Calu3 (cell line): ENCODE measurements around the gene DDX19B. TPM values are rescaled to one million over a fixed set of nuclear protein-coding genes. Genes with fewer than 3 reads are reported as not detected.
"Not testable (repeated sequence)": the region's sequence is repeated elsewhere in the genome, so short reads cannot be mapped to it uniquely, and the experiment has no call there.

Experiments
- BruUV-seq: library from RNA; stranded (reverse); fragments of 400-500 nt; replicated peaks from 2 replicates; lab custom pipeline; 2021; lab: Mats Ljungman, UMichigan
- CTCF ChIA-PET: fragments of 300-600 bp; sonication (Branson Sonifier 250); formaldehyde crosslinking; loops from one replicate; lab custom pipeline; 2022; ENCODE audit warnings: antibody characterized with exemption; lab: Charles Lee
- DNase-seq: peaks from one replicate; pipeline ENCODE4 v3.0.0; 2022
- H3K27ac Mint-ChIP-seq: one replicate; pipeline ENCODE4 v1.8.0; 2022; ENCODE audit warnings: mixed read lengths; ENCODE audit not compliant: unreplicated experiment
- H3K27me3 Mint-ChIP-seq: one replicate; pipeline ENCODE4 v1.8.0; 2022; ENCODE audit warnings: mixed read lengths; ENCODE audit not compliant: unreplicated experiment
- H3K36me3 Mint-ChIP-seq: one replicate; pipeline ENCODE4 v1.8.0; 2022; ENCODE audit warnings: mild to moderate bottlenecking, moderate library complexity, mixed read lengths; ENCODE audit not compliant: insufficient read depth, unreplicated experiment
- H3K4me1 Mint-ChIP-seq: one replicate; pipeline ENCODE4 v1.8.0; 2022; ENCODE audit warnings: mild to moderate bottlenecking, low read depth, mixed read lengths; ENCODE audit not compliant: unreplicated experiment
- H3K4me3 Mint-ChIP-seq: one replicate; pipeline ENCODE4 v1.8.0; 2022; ENCODE audit warnings: mild to moderate bottlenecking, low read depth, moderate library complexity, mixed read lengths; ENCODE audit not compliant: unreplicated experiment
- H3K9me3 Mint-ChIP-seq: one replicate; pipeline ENCODE4 v1.8.0; 2022; ENCODE audit warnings: low read depth, mixed read lengths; ENCODE audit not compliant: unreplicated experiment
- CTCF ChIP-seq: fragments of 200-600 bp; IDR thresholded peaks from one replicate; pipeline ENCODE4 v1.8.0; 2022; ENCODE audit warnings: antibody characterized with exemption; ENCODE audit not compliant: unreplicated experiment
- intact Hi-C: fragments of 100-400 bp; cut with micrococcal nuclease; formaldehyde crosslinking; loops from one replicate; pipeline ENCODE4 v1.10.0; 2022; ENCODE audit not compliant: unreplicated experiment
- total RNA-seq: library from RNA; stranded (reverse); gene quantifications from 2 replicates; pipeline ENCODE4 v1.2.3, GENCODE V29; 2022

The DDX19B gene
- total RNA-seq, 1 experiment from 2014 or later: 45.2 TPM

DNA sequence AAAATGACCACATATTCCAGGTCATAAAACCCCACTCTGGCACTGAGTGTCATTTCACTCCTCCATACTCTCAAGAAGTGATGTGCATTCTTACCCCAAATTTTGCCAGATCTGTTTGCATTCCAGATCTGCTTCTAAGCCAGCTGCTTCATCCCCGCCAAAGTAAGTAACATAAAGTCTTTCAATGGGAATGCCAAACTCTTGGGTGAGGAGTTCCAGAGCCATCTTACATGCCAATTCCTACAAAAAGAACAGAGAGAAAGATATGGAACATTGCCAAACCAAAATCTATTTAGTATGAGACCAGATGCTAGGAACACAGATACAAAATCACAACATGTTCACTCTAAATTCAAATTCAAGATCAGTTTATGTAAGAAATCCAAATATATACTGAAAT, 22.6 kb upstream of the DDX19B start:
- H3K4me1 Mint-ChIP-seq: no peaks in the 10 kb centered on the region
- no peak for TF ChIP-seq CTCF
- peak overlapping the region; percentile 19 for H3K27ac Mint-ChIP-seq
- CTCF ChIA-PET: interaction anchor here (0.7 kb wide), 1 partner anchor 14 kb away, joined by 3 read pairs; no protein-coding TSS in a partner anchor
- H3K27me3 Mint-ChIP-seq: no peaks in the 10 kb centered on the region
- H3K36me3 Mint-ChIP-seq: peaks cover 100% of the 10 kb centered on the region
- no peak for DNase-seq
- BruUV-seq: no TSS peak
- H3K9me3 Mint-ChIP-seq: no peaks in the 10 kb centered on the region
- intact Hi-C loops: no loop called here
- no peak overlapping the region for H3K4me3 Mint-ChIP-seq

DNA sequence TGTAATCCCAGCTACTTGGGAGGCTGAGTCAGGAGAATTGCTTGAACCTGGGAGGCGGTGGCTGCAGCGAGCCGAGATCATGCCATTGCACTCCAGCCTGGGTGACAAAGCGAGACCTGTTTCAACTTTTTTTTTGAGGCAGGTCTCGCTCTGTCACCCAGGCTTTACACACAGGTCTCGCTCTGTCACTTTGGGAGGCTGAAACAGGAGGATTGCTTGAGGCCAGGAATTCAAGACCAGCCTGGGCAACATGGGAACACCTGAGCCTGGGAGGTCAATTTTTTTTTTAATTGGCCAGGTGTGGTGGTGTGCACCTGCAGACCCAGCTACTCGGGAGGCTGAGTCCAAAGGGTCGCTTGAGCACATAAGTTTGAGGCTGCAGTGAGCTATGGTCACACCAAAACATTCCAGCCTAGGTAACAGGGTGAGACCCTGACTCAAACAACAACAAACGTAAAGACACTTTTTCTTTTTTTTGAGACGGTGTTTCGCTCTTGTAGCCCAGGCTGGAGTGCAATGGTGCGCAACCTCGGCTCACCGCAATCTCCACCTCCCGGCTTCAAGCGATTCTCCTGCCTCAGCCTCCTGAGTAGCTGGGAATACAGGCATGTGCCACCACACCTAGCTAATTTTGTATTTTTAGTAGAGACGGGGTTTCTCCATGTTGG, 11.5 kb upstream of the DDX19B start:
- H3K9me3 Mint-ChIP-seq, H3K27me3 Mint-ChIP-seq, intact Hi-C loops, H3K4me1 Mint-ChIP-seq, DNase-seq, BruUV-seq: not testable (repeated sequence)
- H3K36me3 Mint-ChIP-seq: peaks cover 77% of the 10 kb centered on the region
- CTCF ChIA-PET: interaction anchor here (1.8 kb wide), 1 partner anchor 11 kb away, joined by 6 read pairs; the partner anchor contains the start of gene DDX19B
- H3K27ac Mint-ChIP-seq: peak overlapping the region; percentile 100
- peak overlapping the region; percentile 97 for H3K4me3 Mint-ChIP-seq

- CTCF ChIA-PET: interaction anchor here (0.9 to 1.8 kb wide), 2 partner anchors 9 to 57 kb away, joined by 3 to 6 read pairs; partner anchors contain the start of genes DDX19A and DDX19B
- Mint-ChIP-seq H3K27me3 (no peaks in the 10 kb centered on the region), H3K36me3 (peaks cover 57% of the 10 kb centered on the region), H3K4me1 (peaks cover 8% of the 10 kb centered on the region), H3K9me3 (no peaks in the 10 kb centered on the region), H3K4me3 (peak within 1 kb of the TSS; percentile 97), H3K27ac (peak within 1 kb of the TSS; percentile 100)
- no peak for TF ChIP-seq CTCF
- DNase-seq: peak; percentile 98
- intact Hi-C loops: no loop called here
- TSS peak; percentile 96 for BruUV-seq
Measured at GRCh38 chr16:70289229-70290094, 9.5 kb upstream of the DDX19B start, which contains the start of gene AARS1. TSS of gene AARS1 (minus strand) at chr16:70289506. CDS start at chr16:70282763, 6,743 bp downstream.

DNA sequence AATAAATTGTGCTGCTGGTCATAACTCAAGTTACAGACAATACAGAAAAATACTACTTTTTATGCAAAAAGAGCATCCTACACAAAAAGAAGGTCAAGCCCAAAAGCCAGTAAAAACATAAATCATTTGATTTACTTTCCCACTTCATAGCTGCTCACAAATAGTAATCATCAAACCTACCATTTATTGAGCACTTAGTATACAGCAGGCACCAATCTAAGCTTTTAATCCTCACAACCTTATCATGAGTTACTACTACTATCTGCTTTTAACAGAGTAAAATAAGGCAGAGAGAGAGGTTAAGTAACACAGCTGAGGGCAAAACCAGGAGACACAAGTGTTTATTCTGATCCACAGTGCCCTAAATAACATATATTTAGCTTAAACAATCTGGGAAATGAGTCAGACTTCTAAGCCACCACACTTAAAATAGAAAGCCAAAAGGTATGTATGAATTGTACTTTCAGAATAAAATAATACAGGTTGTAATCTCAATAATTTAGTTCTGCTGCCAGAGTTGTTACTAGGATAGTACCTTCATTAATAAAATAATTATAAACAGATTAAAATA, 8.0 kb upstream of the DDX19B start:
- Mint-ChIP-seq H3K36me3 (peaks cover 44% of the 10 kb centered on the region), H3K4me1 (peaks cover 8% of the 10 kb centered on the region), H3K27me3 (no peaks in the 10 kb centered on the region), H3K27ac (no peak overlapping the region), H3K4me3 (no peak overlapping the region), H3K9me3 (no peaks in the 10 kb centered on the region)
- intact Hi-C loops: no loop called here
- no TSS peak for BruUV-seq
- no peak for TF ChIP-seq CTCF
- CTCF ChIA-PET: interaction anchor here (0.8 kb wide), 1 partner anchor 8 kb away, joined by 3 read pairs; the partner anchor contains the start of gene DDX19B
- DNase-seq: no peak

DNA sequence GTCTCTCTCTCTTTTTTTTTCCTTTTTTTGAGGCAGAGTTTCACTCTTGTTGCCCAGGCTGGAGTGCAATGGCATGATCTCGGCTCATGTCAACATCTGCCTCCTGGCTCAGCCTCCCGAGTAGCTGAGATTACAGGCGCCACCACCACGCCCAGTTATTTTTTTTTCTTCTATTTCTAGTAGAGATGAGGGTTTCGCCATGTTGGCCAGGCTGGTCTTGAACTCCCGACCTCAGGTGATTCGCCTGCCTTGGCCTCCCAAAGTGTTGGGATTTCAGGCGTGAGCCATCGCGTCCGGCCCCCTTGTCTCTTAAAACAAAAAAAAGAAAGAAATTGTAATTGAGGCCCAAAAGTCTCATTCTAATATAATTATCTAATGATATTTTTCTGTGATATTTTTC, 6.8 kb upstream of the DDX19B start:
- H3K4me1 Mint-ChIP-seq, H3K9me3 Mint-ChIP-seq, intact Hi-C loops, H3K4me3 Mint-ChIP-seq, BruUV-seq, H3K27me3 Mint-ChIP-seq, H3K27ac Mint-ChIP-seq, DNase-seq, CTCF ChIA-PET: not testable (repeated sequence)
- H3K36me3 Mint-ChIP-seq: peaks cover 33% of the 10 kb centered on the region
